ENCODE measurements around the gene ZDHHC9.

DNA sequence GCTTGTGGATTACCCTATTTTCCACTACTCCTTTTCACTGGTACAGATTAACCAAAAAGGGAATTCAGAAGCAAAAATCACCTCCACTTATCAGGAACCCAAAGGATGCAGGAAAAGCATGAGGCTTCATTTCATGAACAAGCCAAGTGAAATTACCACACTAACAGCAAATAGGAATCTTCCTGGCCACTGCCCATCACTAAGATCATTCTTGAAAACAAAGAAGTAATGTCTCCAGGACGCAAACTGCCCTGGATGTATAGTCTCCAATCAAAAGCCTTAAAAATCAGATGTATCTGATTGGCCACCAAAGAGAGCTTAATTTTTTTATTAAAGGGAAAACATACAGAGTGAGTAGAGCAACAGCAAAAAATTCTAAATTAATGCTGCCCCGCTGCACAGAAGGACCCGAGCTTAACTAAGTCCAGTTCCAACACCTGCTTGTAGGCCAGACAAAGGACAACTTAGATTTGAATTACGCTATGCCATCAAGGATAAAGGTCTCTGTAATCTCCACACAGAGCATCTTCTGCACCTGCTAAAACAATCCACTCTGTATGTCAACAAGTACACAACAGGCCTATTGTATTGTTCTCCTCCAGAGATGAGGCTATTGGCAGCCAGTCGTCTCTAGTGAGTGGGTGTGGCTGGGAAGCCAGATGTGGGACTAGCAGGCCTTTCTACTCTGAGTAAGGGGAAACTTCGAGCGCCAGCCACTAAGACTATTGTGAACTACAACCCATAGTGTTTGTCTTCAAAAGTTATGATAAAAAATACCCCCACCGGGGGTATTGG is 12.4 kb downstream of the ZDHHC9 start:
- TF ChIP-seq, protein P1, sequence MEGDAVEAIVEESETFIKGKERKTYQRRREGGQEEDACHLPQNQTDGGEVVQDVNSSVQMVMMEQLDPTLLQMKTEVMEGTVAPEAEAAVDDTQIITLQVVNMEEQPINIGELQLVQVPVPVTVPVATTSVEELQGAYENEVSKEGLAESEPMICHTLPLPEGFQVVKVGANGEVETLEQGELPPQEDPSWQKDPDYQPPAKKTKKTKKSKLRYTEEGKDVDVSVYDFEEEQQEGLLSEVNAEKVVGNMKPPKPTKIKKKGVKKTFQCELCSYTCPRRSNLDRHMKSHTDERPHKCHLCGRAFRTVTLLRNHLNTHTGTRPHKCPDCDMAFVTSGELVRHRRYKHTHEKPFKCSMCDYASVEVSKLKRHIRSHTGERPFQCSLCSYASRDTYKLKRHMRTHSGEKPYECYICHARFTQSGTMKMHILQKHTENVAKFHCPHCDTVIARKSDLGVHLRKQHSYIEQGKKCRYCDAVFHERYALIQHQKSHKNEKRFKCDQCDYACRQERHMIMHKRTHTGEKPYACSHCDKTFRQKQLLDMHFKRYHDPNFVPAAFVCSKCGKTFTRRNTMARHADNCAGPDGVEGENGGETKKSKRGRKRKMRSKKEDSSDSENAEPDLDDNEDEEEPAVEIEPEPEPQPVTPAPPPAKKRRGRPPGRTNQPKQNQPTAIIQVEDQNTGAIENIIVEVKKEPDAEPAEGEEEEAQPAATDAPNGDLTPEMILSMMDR (IDR thresholded peaks at IDR 0.05) = no peak
- TF ChIP-seq POLR2AphosphoS5 (IDR thresholded peaks at IDR 0.05) = no peak
